Brain microvascular endothelial cell (primary cell): ENCODE data around the gene TOGARAM2.

Experiments
- DNase-seq: peaks from one replicate; pipeline ENCODE4 v3.0.0-alpha.2; 2020
- H3K27ac ChIP-seq: fragments of 250-450 bp; sonication (Bioruptor Pico); 2 replicates; pipeline ENCODE4 v1.5.1; 2020; ENCODE audit warnings: mild to moderate bottlenecking, moderate library complexity
- H3K27me3 ChIP-seq: fragments of 250-450 bp; sonication (Bioruptor Pico); replicated peaks from 2 replicates; pipeline ENCODE4 v1.5.1; 2020; ENCODE audit warnings: mild to moderate bottlenecking
- H3K36me3 ChIP-seq: fragments of 250-450 bp; sonication (Bioruptor Pico); replicated peaks from 2 replicates; pipeline ENCODE4 v1.5.1; 2020; ENCODE audit warnings: mild to moderate bottlenecking
- H3K4me3 ChIP-seq: 2 replicates; pipeline ENCODE4 v1.5.1; 2011; ENCODE audit warnings: low read depth, mild to moderate bottlenecking, control low read depth, low read length, moderate library complexity
- CTCF ChIP-seq: IDR thresholded peaks from 2 replicates; pipeline ENCODE4 v1.5.1; 2011; ENCODE audit warnings: low read depth, mild to moderate bottlenecking, moderate library complexity, low read length, control low read depth, inconsistent platforms; ENCODE audit errors: missing control alignments
- in situ Hi-C: cut with HindIII; loops from 2 replicates; pipeline ENCODE4 v1.10.0; 2017; ENCODE audit warnings: low sequenced_read_pairs, low pct_ligation_motif_present

Gene TOGARAM2

GRCh38 chr2:29068513-29068912 is 87.4 kb downstream of the TOGARAM2 start:
- H3K36me3 ChIP-seq, result no peaks in the 10 kb centered on the region
- in situ Hi-C loops, result no loop called here
- H3K4me3 ChIP-seq, result no peak overlapping the region
- H3K27ac ChIP-seq, result no peak overlapping the region
- DNase-seq, result no peak
- no peaks in the 10 kb centered on the region for H3K27me3 ChIP-seq
- no peak for TF ChIP-seq CTCF

GRCh38 chr2:29070526-29070925 is 89.4 kb downstream of the TOGARAM2 start:
- TF ChIP-seq CTCF, result no peak
- DNase-seq, result no peak
- Histone ChIP-seq H3K36me3 (no peaks in the 10 kb centered on the region), H3K27ac (no peak overlapping the region), H3K4me3 (no peak overlapping the region), H3K27me3 (no peaks in the 10 kb centered on the region)
- in situ Hi-C loops, result no loop called here

- Histone ChIP-seq H3K36me3 (no peaks in the 10 kb centered on the region), H3K27me3 (no peaks in the 10 kb centered on the region), H3K4me3 (no peak overlapping the region), H3K27ac (no peak overlapping the region)
- no peak for TF ChIP-seq CTCF
- DNase-seq, result no peak
- in situ Hi-C loops, result no loop called here
Measured at GRCh38 chr2:29071032-29071975, 90.2 kb downstream of the TOGARAM2 start.

- H3K4me3 ChIP-seq, result no peak overlapping the region
- in situ Hi-C loops, result no loop called here
- DNase-seq, result no peak
- no peaks in the 10 kb centered on the region for H3K27me3 ChIP-seq
- TF ChIP-seq CTCF, result no peak
- no peak overlapping the region for H3K27ac ChIP-seq
- no peaks in the 10 kb centered on the region for H3K36me3 ChIP-seq
Measured at GRCh38 chr2:29072251-29072650, 91.2 kb downstream of the TOGARAM2 start.

GRCh38 chr2:29072971-29073725 is 92.0 kb downstream of the TOGARAM2 start:
- Histone ChIP-seq H3K4me3 (no peak overlapping the region), H3K27ac (no peak overlapping the region), H3K36me3 (no peaks in the 10 kb centered on the region), H3K27me3 (no peaks in the 10 kb centered on the region)
- in situ Hi-C loops, result no loop called here
- TF ChIP-seq CTCF, result no peak
- no peak for DNase-seq
